ENCODE measurements around the gene SORCS2. TPM values are rescaled to one million over a fixed set of nuclear protein-coding genes. Genes with fewer than 3 reads are reported as not detected.

Gene SORCS2
- total and polyA plus RNA-seq, 2 donors (not counting 1 experiment from before 2014, with no cell fraction given): not detected

- Histone ChIP-seq H4K20me1 (ENCODE audit: control insufficient read depth, insufficient read depth, low read length, poor library complexity, severe bottlenecking) (no peaks in the 10 kb centered on the region), H3K4me2 (replicated peaks; ENCODE audit: low read depth, low read length, poor library complexity, severe bottlenecking) (no peak overlapping the region), H3K9ac (ENCODE audit: low read length) (no peak overlapping the region), H3K27me3 (replicated peaks in 1 of 4; ENCODE audit: control extremely low read depth in 1 of 4, control insufficient read depth in 3 of 4, insufficient read depth in 4 of 4, low read length in 3 of 4) (no peaks in the 10 kb centered on the region), H3K4me3 (ENCODE audit: control extremely low read depth in 1 of 5, extremely low read depth in 1 of 5, insufficient read depth in 1 of 5, low read depth in 2 of 5, low read length in 4 of 5) (no peak overlapping the region), H3K27ac (ENCODE audit: low read length in 2 of 2) (no peak overlapping the region), H2AFZ (ENCODE audit: insufficient read depth, low read depth, low read length, poor library complexity, severe bottlenecking) (no peak overlapping the region), H3K4me1 (ENCODE audit: control insufficient read depth in 2 of 2, insufficient read depth in 2 of 2, low read length in 2 of 2) (no peaks in the 10 kb centered on the region), H3K79me2 (ENCODE audit: control insufficient read depth, insufficient read depth, low read length) (no peaks in the 10 kb centered on the region), H3K36me3 (replicated peaks in 1 of 2; ENCODE audit: control extremely low read depth in 1 of 2, control insufficient read depth in 1 of 2, extremely low read depth in 1 of 2, insufficient read depth in 2 of 2, low read length in 1 of 2) (no peaks in the 10 kb centered on the region), H3K9me3 (ENCODE audit: control extremely low read depth in 1 of 3, control insufficient read depth in 2 of 3, insufficient read depth in 1 of 3, low read length in 2 of 3) (peaks cover 0 to 14% (median 0%) of the 10 kb centered on the region in 3 donors)
- H3K4me3 Mint-ChIP-seq: no peak overlapping the region
- intact Hi-C loops (cut with micrococcal nuclease): no loop called here
- no peaks in the 10 kb centered on the region for H3K27me3 Mint-ChIP-seq
- H3K9me3 Mint-ChIP-seq (ENCODE audit: insufficient read depth): peaks cover 2% of the 10 kb centered on the region
- WGBS (ENCODE audit: insufficient coverage): 88% methylated on average over 8 of the region's 8 CpGs
- no peak overlapping the region for H3K27ac Mint-ChIP-seq
- DNase-seq: no peak
- TF ChIP-seq EZH2 (IDR thresholded peaks at IDR 0.05; ENCODE audit: borderline replicate concordance, insufficient read depth, low read depth, low read length, poor library complexity, severe bottlenecking) (no peak), CTCF (IDR thresholded peaks at IDR 0.05) (no peak)
- POLR2A ChIA-PET: no interaction called here
- no peaks in the 10 kb centered on the region for H3K4me1 Mint-ChIP-seq
- CTCF ChIA-PET: no interaction called here
- no peak for ATAC-seq (ENCODE audit: low read depth)
Observed at GRCh38 chr4:7691982-7692381, 499.6 kb downstream of the SORCS2 start.

- Histone ChIP-seq H3K4me2 (replicated peaks; ENCODE audit: low read depth, low read length, poor library complexity, severe bottlenecking) (no peak overlapping the region), H3K4me1 (ENCODE audit: control insufficient read depth in 2 of 2, insufficient read depth in 2 of 2, low read length in 2 of 2) (no peaks in the 10 kb centered on the region), H3K27me3 (replicated peaks in 1 of 4; ENCODE audit: control extremely low read depth in 1 of 4, control insufficient read depth in 3 of 4, insufficient read depth in 4 of 4, low read length in 3 of 4) (no peaks in the 10 kb centered on the region), H3K27ac (ENCODE audit: low read length in 2 of 2) (no peak overlapping the region), H3K36me3 (replicated peaks in 1 of 2; ENCODE audit: control extremely low read depth in 1 of 2, control insufficient read depth in 1 of 2, extremely low read depth in 1 of 2, insufficient read depth in 2 of 2, low read length in 1 of 2) (no peaks in the 10 kb centered on the region), H3K9me3 (ENCODE audit: control extremely low read depth in 1 of 3, control insufficient read depth in 2 of 3, insufficient read depth in 1 of 3, low read length in 2 of 3) (peaks cover 0 to 10% (median 0%) of the 10 kb centered on the region in 3 donors), H4K20me1 (ENCODE audit: control insufficient read depth, insufficient read depth, low read length, poor library complexity, severe bottlenecking) (no peaks in the 10 kb centered on the region), H3K9ac (ENCODE audit: low read length) (no peak overlapping the region), H3K79me2 (ENCODE audit: control insufficient read depth, insufficient read depth, low read length) (no peaks in the 10 kb centered on the region), H3K4me3 (ENCODE audit: control extremely low read depth in 1 of 5, extremely low read depth in 1 of 5, insufficient read depth in 1 of 5, low read depth in 2 of 5, low read length in 4 of 5) (no peak overlapping the region), H2AFZ (ENCODE audit: insufficient read depth, low read depth, low read length, poor library complexity, severe bottlenecking) (no peak overlapping the region)
- intact Hi-C loops (cut with micrococcal nuclease): no loop called here
- no peaks in the 10 kb centered on the region for H3K4me1 Mint-ChIP-seq
- TF ChIP-seq CTCF (IDR thresholded peaks at IDR 0.05) (no peak), EZH2 (IDR thresholded peaks at IDR 0.05; ENCODE audit: borderline replicate concordance, insufficient read depth, low read depth, low read length, poor library complexity, severe bottlenecking) (no peak)
- no peaks in the 10 kb centered on the region for H3K27me3 Mint-ChIP-seq
- 95% methylated on average over 15 of the region's 18 CpGs for WGBS (ENCODE audit: insufficient coverage)
- no peak overlapping the region for H3K27ac Mint-ChIP-seq
- H3K4me3 Mint-ChIP-seq: no peak overlapping the region
- peaks cover 2% of the 10 kb centered on the region for H3K9me3 Mint-ChIP-seq (ENCODE audit: insufficient read depth)
- CTCF ChIA-PET: no interaction called here
- no peak for DNase-seq
- POLR2A ChIA-PET: no interaction called here
- no peak for ATAC-seq (ENCODE audit: low read depth)
Observed at GRCh38 chr4:7692451-7693236, 500.3 kb downstream of the SORCS2 start.
